Measurements from ENCODE around the gene SLC37A1. TPM values are rescaled to one million over a fixed set of nuclear protein-coding genes. Genes with fewer than 3 reads are reported as not detected.

SLC37A1 gene
- total RNA-seq, 2 donors from 2014 or later = 2.0 to 5.0 TPM

- TF ChIP-seq CTCF (IDR thresholded peaks at IDR 0.05) = no peak
Measured at GRCh38 chr21:42553435-42553834, 39.8 kb downstream of the SLC37A1 start.

GRCh38 chr21:42554251-42554961 lies 40.8 kb downstream of the SLC37A1 start:
- Histone ChIP-seq H3K9me3 (no peaks in the 10 kb centered on the region), H3K36me3 (peaks cover 3% of the 10 kb centered on the region), H3K4me1 (no peaks in the 10 kb centered on the region), H3K27ac (no peak overlapping the region), H3K27me3 (no peaks in the 10 kb centered on the region), H3K4me3 (no peak overlapping the region)
- no peak for DNase-seq (ENCODE audit: low spot score)
- no peak for TF ChIP-seq CTCF (IDR thresholded peaks at IDR 0.05)

More at GRCh38 chr21:42553435-42553834, 39.8 kb downstream of the SLC37A1 start:
- no peak for DNase-seq (ENCODE audit: low spot score)
- Histone ChIP-seq H3K4me1 (no peaks in the 10 kb centered on the region), H3K36me3 (peaks cover 3% of the 10 kb centered on the region), H3K9me3 (no peaks in the 10 kb centered on the region), H3K4me3 (no peak overlapping the region), H3K27me3 (no peaks in the 10 kb centered on the region), H3K27ac (no peak overlapping the region)

- DNase-seq (ENCODE audit: low spot score) = no peak
- Histone ChIP-seq H3K27ac (no peak overlapping the region), H3K4me3 (no peak overlapping the region), H3K4me1 (no peaks in the 10 kb centered on the region), H3K36me3 (peaks cover 3% of the 10 kb centered on the region), H3K27me3 (no peaks in the 10 kb centered on the region), H3K9me3 (no peaks in the 10 kb centered on the region)
- TF ChIP-seq CTCF (IDR thresholded peaks at IDR 0.05) = no peak
Measured at GRCh38 chr21:42555756-42556438, 42.2 kb downstream of the SLC37A1 start.

- Histone ChIP-seq H3K27ac (no peak overlapping the region), H3K36me3 (peaks cover 3% of the 10 kb centered on the region), H3K9me3 (no peaks in the 10 kb centered on the region), H3K4me3 (no peak overlapping the region), H3K4me1 (no peaks in the 10 kb centered on the region), H3K27me3 (no peaks in the 10 kb centered on the region)
- no peak for DNase-seq (ENCODE audit: low spot score)
- TF ChIP-seq CTCF (IDR thresholded peaks at IDR 0.05) = no peak
Measured at GRCh38 chr21:42556476-42556875, 42.8 kb downstream of the SLC37A1 start.

- no peak for DNase-seq (ENCODE audit: low spot score)
- Histone ChIP-seq H3K4me3 (no peak overlapping the region), H3K27ac (no peak overlapping the region), H3K27me3 (no peaks in the 10 kb centered on the region), H3K9me3 (no peaks in the 10 kb centered on the region), H3K36me3 (peaks cover 7% of the 10 kb centered on the region), H3K4me1 (no peaks in the 10 kb centered on the region)
- no peak for TF ChIP-seq CTCF (IDR thresholded peaks at IDR 0.05)
Measured at GRCh38 chr21:42556960-42557359, 43.3 kb downstream of the SLC37A1 start.

All from right atrium auricular region (tissue), 2 donors.